ENCODE results near the gene ATG2A. TPM values are rescaled to one million over a fixed set of nuclear protein-coding genes. Genes with fewer than 3 reads are reported as not detected.

The ATG2A gene
- total and polyA plus RNA-seq, 8 donors = 12.2 to 77.6 (median 26.6) TPM

DNA sequence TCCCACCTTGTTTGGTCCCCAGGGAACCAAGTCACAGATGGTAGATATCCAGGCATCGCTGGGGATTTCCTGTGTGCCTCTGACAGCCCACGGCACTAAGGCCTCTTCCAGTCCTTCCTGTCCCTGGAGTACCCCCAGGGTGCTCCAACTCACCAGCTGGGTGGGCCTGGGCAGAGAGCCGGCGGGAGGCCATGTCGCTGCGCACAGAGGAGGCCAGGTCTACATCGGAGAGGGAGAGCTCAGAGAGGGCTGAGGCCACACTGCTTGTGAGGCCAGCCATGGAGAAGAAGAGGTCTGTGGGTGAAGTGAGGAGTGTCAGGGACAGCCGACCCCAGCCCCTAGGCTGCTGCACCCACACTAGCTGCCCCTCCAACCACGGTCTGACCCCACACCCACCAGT is 5.3 kb downstream of the ATG2A start:
- WGBS, 5 donors = 85 to 96% (median 90%) methylated on average over 3 to 9 of the region's 9 CpGs
- DNase-seq = no peak
- H3K36me3 ChIP-seq = peaks cover 69 to 82% (median 80%) of the 10 kb centered on the region in 4 donors
- TF ChIP-seq POLR2AphosphoS5 (IDR thresholded peaks at IDR 0.05) = no peak
- no peaks in the 10 kb centered on the region for H3K27me3 ChIP-seq
- peaks cover 14 to 22% (median 20%) of the 10 kb centered on the region in 4 donors for H3K4me1 ChIP-seq
- intact Hi-C loops (cut with DNase I; ENCODE audit: low total_unique reads) = loop anchor here (10.0 kb wide), 1 partner anchor 83 kb away; the partner anchor contains the start of gene BATF2
- no peaks in the 10 kb centered on the region for H3K9me3 ChIP-seq
- H3K4me3 ChIP-seq = no peak overlapping the region
- H3K27ac ChIP-seq = no peak overlapping the region

DNA sequence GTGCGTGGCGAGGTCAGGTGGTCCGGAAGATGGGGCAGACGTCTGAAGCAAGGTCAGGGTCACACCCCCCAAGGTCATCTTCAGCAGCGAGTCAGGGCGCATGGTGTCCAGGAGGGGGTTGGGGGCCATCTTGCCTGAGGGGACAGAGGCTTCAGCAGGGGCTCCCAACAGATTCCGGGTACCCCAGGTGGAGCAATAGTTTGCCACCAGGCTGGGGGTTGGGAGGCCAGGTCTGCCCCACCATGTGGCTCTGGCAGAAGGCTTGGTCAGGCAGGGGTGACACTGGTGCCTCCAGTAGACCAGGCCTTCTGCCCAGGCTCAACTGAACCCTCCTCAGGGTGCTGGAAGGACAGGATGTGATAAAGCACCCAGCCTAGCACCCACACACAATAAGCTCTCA is 5.9 kb downstream of the ATG2A start:
- intact Hi-C loops (cut with DNase I; ENCODE audit: low total_unique reads) = loop anchor here (10.0 kb wide), 1 partner anchor 84 kb away; the partner anchor contains the start of gene BATF2
- H3K4me1 ChIP-seq = peaks cover 11 to 18% (median 15%) of the 10 kb centered on the region in 4 donors
- TF ChIP-seq POLR2A (IDR thresholded peaks at IDR 0.05) (no peak), POLR2AphosphoS5 (IDR thresholded peaks at IDR 0.05) (no peak), EP300 (IDR thresholded peaks at IDR 0.05) (no peak)
- TF ChIP-seq, protein P1, sequence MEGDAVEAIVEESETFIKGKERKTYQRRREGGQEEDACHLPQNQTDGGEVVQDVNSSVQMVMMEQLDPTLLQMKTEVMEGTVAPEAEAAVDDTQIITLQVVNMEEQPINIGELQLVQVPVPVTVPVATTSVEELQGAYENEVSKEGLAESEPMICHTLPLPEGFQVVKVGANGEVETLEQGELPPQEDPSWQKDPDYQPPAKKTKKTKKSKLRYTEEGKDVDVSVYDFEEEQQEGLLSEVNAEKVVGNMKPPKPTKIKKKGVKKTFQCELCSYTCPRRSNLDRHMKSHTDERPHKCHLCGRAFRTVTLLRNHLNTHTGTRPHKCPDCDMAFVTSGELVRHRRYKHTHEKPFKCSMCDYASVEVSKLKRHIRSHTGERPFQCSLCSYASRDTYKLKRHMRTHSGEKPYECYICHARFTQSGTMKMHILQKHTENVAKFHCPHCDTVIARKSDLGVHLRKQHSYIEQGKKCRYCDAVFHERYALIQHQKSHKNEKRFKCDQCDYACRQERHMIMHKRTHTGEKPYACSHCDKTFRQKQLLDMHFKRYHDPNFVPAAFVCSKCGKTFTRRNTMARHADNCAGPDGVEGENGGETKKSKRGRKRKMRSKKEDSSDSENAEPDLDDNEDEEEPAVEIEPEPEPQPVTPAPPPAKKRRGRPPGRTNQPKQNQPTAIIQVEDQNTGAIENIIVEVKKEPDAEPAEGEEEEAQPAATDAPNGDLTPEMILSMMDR (IDR thresholded peaks at IDR 0.05) = no peak
- DNase-seq = no peak
- peaks cover 74 to 87% (median 86%) of the 10 kb centered on the region in 4 donors for H3K36me3 ChIP-seq
- H3K4me3 ChIP-seq = no peak overlapping the region
- H3K27ac ChIP-seq = no peak overlapping the region
- WGBS, 5 donors = 75 to 90% (median 86%) methylated on average over 5 to 7 of the region's 7 CpGs
- H3K9me3 ChIP-seq = no peaks in the 10 kb centered on the region
- no peaks in the 10 kb centered on the region for H3K27me3 ChIP-seq

DNA sequence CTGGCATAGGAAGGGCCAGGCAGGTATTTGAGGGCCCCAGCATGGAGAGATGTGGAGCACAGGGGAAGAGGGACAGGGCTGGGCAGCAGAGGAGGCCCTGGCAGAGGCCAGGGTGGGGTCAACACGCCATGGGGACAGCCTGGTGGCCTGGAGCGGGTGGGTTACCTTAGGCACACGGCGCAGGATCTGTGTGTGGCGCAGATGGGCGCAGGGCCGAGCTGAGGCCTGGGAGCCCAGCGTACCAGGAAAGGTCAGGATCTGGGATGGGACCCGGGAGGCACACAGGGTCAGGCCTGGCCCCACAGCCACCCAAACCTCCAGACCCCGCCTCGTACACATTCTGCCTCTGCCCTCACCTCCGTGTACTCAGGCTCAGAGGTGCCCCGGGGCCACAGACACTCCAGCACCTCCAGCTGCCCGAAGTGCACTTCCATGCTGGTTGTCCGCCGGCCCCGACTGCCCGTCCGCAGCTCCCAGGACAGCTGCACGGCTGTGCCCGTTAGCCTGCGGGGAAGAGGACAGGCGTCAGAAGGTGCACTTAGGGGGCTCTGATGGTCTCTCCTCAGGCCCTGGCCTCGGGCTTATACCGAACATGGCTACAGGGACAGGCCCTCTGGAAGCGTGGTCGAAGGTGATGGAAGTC is 6.4 kb downstream of the ATG2A start:
- DNase-seq = no peak
- no peaks in the 10 kb centered on the region for H3K27me3 ChIP-seq
- H3K4me1 ChIP-seq = peaks cover 5 to 12% (median 9%) of the 10 kb centered on the region in 4 donors
- WGBS, 5 donors = 90 to 95% (median 94%) methylated on average over 14 to 27 of the region's 27 CpGs
- no peak for TF ChIP-seq POLR2AphosphoS5 (IDR thresholded peaks at IDR 0.05)
- TF ChIP-seq POLR2A (IDR thresholded peaks at IDR 0.05) = no peak
- TF ChIP-seq, protein P1 (IDR thresholded peaks at IDR 0.05) = no peak
- no peak for TF ChIP-seq EP300 (IDR thresholded peaks at IDR 0.05)
- intact Hi-C loops (cut with DNase I; ENCODE audit: low total_unique reads) = loop anchor here (10.0 kb wide), 1 partner anchor 84 kb away; the partner anchor contains the start of gene BATF2
- H3K9me3 ChIP-seq = no peaks in the 10 kb centered on the region
- H3K27ac ChIP-seq = no peak overlapping the region
- H3K36me3 ChIP-seq = peaks cover 80 to 93% (median 91%) of the 10 kb centered on the region in 4 donors
- H3K4me3 ChIP-seq = no peak overlapping the region

DNA sequence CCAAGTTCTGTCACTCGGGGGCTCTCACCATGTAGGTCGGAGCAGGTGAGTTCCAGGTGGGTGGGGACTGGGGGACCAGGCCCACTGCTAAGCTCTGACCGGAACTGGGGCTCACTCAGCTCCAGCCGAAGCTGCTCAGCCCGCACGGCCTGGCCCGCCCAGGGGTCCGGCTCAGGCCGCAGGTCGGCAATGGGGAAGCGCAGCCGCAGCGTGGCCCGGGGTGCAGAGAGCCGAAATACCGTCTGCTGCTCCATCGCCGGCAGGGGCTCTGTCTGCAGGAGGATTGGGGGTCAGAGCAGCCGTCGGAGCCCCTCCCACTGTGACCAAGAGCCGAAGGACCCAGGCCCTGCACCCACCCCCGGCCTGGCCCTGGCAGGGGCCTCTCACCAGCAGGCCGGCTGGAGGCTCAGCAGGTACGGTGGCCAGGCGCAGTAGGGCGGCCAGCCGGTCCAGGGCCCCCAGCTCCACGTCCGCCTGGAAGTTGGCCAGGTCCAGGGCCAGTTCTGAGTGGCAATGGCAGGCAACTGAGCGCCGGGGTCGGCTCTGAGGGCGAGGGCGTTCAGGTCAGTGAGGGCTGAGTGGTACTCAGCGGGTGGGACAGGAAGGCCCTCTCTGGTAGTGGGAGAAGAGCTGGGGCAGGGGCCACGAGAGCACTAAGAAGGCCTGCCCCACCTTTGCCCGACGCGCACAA is 7.2 kb downstream of the ATG2A start:
- intact Hi-C loops (cut with DNase I; ENCODE audit: low total_unique reads) = loop anchor here (10.0 kb wide), 1 partner anchor 85 kb away; the partner anchor contains the start of gene BATF2
- no peaks in the 10 kb centered on the region for H3K9me3 ChIP-seq
- H3K27ac ChIP-seq = no peak overlapping the region
- peaks cover 85 to 100% (median 99%) of the 10 kb centered on the region in 4 donors for H3K36me3 ChIP-seq
- no peak for TF ChIP-seq POLR2A (IDR thresholded peaks at IDR 0.05)
- TF ChIP-seq POLR2AphosphoS5 (IDR thresholded peaks at IDR 0.05) = no peak
- no peak for TF ChIP-seq EP300 (IDR thresholded peaks at IDR 0.05)
- TF ChIP-seq, protein P1 (IDR thresholded peaks at IDR 0.05) = no peak
- no peaks in the 10 kb centered on the region for H3K27me3 ChIP-seq
- H3K4me1 ChIP-seq = peaks cover 0 to 4% (median 1%) of the 10 kb centered on the region in 4 donors
- H3K4me3 ChIP-seq = no peak overlapping the region
- 85 to 94% (median 90%) methylated on average over 26 to 39 of the region's 39 CpGs for WGBS, 5 donors
- DNase-seq = no peak

Measured in stomach (tissue), 9 donors.